Left hindlimb (tissue), 1 donor: ENCODE data around the gene ALPK3.

Source experiments
- DNase-seq: peaks from one replicate; pipeline ENCODE4 v3.0.0-alpha.2; 2018

Gene ALPK3

DNA sequence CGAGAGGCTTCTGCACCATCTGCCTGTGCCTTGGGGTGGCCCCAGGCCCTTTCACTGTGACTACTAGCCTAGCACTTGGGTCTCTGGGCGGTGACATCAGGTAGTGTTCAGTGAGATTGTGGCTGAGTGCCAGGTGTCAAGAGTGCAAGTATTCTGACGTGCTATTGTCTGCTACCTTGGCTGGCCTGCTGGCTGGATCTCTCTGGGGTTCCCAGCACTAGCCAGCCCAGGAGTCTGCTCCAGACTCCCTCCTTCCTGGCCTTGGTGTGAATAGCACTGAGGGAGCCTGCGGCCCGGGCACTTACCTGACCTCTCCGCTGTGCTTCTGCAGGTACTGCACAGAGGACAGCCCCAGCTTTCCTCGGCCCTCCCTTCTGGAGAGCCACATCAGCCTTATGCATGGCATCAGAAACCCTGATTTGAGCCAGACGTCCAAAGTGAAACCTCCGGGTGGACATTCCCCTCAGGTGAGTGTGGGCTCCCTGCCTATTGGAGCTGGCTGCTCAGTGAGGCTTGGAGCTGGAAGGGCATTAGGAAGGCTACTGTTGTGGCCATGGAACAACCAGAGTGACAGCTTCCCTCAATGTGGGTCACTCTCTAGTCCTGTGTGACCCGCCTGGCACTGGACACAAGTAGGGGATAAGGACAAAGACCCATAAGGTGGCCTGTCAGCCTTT is 17.5 kb upstream of the ALPK3 start:
- no peak for DNase-seq

DNA sequence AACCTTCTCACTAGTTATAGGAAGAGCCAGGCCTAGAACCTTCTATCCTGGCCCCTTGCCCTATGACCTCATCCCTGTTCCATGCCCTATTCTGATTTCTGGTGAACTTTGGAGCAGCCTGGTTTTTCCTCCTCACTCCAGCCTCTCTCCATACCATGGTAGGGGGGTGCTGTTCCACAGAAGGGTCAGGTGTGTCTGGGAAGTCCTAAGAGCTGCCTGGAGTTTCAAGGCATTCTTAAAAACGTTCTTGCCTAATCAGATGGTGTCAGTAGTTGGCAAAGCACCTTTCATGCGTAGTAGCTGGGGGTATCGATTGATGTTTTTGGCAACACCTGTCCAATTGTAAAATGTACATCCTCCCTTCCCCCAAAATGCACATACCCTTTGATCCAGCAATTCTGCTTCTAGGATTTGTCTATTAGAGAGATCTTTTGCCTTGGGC is 16.8 kb upstream of the ALPK3 start:
- no peak for DNase-seq

DNA sequence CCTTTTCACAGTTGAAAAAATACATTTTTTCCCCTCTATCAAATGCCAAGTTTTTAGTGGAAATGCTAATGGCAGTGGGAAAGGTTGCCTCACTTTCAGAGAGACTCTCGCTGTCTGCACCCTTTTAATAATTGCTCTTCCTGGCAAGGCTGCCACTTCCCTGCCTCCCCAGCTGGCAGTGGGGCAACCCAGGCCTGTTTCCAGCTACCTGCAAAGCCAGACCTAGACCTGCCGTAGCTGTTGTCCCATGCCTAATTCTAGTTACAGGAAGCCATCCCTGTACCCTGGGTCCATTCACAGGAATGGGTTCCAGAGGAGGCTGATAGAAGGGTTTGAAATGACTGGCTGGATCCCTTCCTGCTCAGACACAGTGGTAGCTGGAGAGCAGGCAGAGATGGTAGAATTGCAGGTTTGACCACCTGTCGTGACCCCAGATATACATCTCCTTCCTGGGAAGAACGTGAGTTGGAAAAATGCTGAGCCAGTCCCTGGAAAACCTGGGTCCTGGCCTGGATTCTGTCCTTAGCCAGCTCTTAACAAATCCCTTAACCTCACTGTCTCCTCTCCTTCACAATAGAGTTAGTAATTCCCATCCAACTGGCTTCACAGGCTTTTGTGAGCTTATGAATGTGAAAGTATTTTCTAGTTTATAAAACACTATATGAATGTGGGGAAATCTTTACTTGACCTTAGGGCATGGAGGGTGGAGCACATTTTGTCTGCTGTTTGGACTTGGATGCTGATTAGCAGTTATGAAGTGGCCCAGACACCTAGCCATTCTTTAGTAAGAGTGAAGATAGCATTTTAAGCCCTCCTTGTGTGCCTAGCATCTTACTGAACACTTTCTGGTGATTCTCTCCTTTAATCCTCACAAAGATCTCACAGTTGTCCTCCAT is 12.9 kb upstream of the ALPK3 start:
- no peak for DNase-seq

DNA sequence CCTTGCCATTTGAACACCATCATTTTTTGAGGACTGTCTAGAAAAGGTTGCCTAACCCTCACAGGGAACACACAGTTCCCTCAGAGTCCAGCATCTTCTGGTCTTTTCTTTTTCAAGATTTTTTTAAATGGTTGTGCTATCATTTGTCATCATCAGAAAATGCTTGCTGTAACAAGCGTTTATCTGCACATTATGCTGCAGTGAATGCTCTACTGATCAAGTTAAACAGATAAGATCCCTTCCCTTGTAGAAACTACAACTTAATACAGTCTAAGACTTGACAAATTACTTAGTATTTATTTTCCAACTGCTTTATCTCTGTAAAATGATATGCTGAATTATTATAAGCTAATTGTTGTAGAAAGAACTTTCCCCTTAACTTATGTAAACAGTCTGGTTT is 11.9 kb upstream of the ALPK3 start:
- no peak for DNase-seq

DNA sequence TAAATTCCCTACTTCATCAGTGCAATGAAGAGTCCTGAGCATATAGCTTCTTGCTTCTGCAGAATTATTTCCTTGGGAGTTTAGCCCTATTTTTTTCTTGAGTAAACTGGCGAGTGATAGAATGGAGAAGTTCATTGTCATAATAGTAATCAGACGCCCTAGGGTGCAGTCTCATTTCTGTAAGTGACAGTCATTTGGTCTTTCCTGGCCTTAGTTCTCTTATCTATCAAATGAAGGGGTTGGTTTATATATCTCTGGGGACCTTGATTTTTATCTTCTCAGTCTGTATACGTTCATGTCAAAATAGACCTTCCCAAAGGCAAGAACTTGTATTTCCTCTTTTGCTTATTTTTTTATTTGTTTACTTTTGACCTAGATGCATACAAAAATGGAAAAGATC is 9.9 kb upstream of the ALPK3 start:
- DNase-seq = no peak

DNA sequence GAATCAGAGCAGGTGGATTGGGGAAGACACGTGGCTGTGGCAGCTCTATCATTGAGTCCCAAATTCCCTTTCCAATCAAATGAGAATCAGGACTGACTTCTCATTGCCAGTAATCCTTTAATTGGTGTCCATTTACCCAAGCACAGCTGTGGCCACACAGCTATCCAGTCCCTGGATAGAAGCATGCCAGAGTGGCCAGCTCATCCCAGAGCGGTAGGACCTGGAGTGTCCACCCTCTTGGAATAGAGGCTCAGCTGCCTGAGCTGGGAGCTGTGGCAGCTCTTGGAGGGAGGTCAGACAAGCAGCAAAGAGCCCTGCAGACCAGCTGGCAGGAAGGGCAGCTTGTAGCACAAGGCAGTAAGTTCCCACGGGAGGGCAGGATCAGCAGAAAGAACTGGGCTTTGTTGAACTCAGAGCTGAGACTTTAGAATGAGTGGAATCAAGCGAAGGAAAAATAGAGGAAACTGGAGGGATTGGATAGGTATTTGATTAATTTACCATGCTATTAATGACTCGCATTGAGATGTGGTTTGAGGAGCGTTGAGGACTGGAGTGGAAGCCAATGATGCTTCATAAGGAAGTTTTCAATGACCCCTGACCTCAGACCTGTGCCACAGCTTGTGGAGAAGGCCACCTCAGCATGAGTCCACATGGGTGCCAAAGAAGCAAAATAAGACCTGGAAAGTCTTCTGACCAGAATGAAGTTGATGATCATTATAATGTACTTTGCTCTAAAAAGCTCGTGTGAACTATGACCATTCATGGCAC is 6.9 kb upstream of the ALPK3 start:
- DNase-seq = peak; percentile 40

DNA sequence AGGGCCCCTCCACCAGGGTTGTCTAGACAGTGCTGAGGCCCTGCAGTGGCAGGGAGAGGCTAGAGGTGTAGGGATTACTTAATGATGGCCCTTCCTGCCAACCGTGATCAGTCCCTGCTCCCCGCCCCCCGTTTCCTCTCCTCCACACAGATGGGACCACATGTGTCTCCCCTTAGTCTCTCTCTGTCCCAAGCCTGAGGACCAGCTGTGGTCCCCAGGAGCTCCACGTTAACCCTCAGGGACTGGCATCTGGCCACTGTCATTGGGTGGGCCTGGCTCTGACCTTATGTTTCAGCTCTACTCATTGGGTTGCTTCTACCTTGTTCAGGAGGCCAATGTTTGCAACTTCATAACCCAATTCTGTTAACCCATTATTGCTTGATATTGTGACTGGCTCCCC is 6.0 kb upstream of the ALPK3 start:
- no peak for DNase-seq

DNA sequence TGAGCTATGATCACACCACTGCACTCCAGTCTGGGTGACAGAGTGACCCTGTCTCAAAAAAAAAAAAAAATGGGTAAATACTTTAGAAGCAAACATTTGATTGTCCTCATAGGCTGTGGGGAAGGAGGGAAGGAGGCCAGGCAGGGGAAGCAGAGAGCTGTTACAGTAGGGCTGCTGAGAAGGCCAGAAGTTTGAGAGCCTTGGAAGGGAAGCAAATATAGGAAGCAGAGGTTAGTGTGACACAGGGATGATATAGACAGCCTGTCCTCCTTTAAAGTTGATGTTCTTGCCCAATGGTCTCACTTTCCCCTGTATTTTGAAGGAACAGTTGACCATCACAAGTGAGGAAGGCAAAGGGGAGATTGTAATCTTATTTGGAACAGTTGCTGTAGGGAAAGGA is 5.3 kb upstream of the ALPK3 start:
- DNase-seq = no peak

DNA sequence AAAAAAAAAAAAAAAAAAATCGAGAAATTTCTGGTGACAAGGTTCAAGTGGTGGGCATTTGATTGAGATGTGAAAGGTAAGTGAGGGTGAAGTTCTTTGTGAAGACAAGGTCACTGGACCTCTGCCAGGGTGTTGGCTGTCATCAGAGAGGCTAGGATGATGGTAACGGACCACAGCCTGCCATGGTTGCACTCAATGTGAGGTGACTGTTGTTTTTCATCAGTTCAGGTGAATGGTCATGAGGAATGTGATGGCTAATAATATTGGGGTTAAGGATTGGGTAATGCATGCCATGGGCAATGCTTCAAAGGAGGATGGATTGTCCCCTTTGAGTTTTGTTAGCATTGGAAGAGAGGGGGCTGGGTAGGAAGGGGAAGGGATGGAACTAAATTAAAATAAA is 4.3 kb upstream of the ALPK3 start:
- DNase-seq = no peak

DNA sequence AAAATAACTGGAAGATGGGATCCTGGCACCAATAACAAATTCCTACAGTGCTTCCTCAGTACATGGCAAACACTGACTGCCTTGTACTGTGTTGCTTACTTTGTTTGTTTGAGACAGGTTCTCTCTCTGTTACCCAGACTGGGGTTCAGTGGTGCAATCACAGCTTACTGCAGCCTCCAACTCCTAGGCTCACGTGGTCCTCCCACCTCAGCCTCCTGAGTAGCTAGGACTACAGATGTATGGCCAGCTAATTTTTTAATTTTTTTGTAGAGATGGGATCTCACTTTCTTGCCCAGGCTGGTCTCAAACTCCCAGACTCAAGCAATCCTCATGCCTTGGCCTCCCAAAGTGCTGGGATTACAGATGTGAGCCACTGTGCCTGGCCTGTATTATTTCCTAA is 3.7 kb upstream of the ALPK3 start:
- DNase-seq = no peak

DNA sequence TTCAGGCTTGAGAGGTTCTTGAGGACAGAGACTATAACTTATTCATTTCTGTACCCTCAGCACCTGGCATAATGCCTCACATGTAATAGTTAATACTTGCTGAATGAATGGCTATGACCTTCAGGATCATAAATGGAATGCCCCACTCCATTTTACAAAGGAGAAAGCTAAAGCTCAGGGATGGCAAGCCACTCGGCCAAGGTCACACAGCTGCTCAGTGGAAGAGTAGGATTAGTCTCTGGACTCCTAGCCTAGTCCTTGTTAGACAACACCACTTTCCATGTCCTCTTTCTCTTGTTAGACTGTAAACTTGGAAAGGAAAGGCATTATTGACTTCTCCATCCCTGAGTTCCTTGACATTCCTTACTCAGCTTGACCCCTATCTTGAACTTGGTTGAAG is 3.2 kb upstream of the ALPK3 start:
- DNase-seq = no peak

DNA sequence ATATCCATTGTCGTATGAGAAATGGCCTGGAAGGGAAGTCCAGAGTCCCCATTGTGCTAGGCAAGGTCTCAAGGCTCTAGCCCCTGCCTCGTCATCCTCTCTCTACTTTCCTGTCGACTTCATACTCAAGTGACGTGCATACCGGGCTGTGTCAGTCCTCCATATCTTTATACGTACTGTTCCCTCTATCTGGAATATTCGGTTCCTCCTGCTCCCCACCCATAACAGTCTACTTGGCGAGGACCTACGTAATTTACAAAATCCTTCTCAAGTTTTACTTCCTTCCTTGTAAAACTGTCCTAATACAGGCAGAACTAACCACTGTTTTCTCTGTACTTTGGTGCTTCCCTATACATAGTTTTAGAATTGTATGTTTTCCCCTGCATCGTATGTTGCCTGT is 2.2 kb upstream of the ALPK3 start:
- no peak for DNase-seq

DNA sequence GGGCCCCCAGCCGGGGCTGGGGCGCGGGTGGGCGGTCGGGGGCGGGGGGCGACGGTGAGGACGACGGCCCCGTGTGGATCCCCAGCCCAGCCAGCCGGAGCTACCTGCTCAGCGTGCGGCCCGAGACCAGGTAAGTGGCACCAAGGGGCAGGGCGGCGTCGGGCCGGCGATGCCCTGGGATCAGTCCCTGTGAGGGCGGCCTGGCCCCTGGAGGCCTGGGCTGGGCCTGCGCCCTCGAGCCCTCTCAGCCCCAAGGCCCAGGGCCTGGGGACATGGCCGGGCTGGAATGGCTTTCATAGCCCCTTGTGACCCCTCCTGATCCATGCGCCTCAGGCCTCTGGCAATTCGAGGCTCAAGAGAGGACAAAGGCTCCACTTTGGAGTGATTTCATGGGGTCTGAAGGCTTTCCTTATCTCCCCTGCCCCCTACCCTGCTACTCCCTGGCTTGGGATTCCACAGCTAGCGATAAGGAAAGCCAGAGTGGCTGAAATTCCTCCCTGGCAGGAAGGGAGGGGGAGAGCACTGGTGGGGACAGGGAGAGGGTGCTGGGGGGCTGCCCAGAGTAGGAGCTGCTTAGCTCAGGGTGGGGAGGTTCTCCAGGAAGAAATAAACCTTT is 418 bp downstream of the ALPK3 start:
- no peak for DNase-seq

DNA sequence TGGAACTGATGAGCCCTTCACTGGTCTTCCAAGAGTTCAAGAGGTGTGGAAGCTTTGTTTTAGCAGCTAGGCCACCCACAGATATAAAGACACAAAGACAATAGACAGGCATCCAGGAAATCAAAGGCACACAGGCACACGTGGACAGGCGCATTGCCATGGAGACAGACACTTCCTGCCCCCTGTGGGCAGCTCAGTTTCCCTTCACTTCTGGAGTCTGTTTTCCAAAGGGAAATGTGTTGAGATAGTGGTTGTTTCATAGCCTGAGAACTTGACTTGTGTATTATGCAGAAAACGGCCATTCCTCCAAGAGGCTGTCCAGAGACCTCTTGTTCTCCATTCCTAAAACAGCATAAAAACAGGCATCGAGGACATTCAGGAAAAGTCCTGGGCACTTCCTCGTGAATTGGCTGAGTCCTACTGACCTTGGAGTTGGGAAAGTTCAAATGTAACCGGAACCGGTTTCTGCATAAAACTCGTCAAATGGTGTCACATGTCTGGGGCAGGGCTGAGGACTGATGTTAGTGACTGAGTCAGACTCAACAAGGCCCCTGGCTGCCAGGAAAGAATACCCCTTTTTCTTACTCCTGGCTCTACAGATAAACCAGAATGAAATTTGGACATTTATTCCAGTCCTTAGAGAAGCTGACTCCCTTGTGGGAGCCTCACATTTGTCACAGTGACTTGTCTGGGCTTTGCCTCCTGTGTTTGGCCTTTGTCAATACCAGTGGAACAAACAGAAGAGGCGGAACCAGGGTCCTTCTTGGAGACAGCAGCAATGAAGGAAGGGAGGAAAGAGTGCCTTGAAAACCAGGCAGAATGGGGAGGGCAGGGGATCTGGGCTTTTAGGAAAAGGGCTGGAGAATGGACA is 1.3 kb downstream of the ALPK3 start:
- no peak for DNase-seq

DNA sequence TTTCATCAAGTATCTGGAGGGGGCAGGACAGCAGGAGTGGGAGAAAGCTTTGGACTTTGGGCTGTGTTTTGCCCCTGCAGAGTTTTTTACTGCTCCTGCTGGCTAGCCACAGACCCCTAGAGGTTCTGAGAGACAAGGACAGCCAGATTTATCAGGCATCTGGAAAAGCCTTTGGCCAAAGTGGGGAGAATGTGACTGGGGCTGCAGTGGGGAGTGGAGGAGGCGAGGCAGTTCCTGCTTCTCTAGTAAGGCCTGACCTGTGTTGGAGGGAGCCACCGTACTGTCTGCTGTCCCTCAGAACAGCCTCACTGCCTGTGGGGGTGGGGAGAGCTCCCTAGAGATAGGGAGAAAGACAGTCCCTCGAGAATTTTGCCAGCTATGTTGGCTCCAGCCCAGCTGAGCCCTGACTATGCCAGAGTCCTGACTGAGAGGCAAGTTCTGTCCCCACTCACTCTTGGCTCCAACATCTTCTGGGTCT is 2.2 kb downstream of the ALPK3 start:
- no peak for DNase-seq

DNA sequence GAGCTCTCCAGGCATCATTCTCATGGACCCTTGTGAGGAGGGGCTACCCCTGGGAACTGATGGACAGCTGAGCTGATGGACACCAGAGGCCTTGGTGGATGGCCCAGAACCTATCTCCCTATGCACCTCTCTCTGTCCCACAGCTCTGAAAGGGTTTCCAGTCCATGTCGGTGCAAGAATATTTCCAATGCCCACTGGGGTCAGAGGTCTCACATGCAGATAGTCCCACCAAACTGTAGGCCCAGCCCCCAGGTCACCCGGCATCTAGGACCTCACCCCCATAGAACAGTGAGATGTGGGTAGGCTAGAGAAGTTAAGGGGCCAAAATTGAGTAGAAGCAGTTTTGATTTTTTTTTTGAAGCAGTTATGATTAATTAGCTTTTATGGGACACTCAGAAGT is 2.6 kb downstream of the ALPK3 start:
- no peak for DNase-seq

DNA sequence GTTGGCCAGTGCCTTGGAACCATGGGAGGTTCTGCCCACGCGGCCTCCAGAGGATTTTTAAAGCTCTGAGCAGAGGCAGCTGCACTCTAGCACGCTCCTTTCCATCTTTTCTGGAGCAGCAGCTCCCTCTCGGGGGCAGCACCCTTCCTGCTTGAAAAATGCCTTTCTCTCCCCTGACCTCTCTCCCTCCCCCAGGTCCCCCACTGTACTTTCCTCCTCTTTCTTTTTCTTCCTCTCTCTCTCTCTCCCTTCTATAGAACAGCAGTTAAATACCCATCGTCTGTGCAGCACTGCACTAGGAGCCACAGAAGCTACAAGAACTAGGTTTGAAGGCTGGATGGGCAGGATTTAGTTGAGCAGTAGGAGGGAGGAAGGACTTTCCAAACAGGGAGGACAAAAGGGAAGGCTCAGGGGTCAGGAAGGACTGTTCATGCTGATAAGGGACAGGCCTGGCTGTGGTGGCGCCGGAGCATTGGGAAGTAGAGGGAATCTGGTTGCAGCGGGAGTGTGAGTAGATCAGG is 4.4 kb downstream of the ALPK3 start:
- DNase-seq = no peak

DNA sequence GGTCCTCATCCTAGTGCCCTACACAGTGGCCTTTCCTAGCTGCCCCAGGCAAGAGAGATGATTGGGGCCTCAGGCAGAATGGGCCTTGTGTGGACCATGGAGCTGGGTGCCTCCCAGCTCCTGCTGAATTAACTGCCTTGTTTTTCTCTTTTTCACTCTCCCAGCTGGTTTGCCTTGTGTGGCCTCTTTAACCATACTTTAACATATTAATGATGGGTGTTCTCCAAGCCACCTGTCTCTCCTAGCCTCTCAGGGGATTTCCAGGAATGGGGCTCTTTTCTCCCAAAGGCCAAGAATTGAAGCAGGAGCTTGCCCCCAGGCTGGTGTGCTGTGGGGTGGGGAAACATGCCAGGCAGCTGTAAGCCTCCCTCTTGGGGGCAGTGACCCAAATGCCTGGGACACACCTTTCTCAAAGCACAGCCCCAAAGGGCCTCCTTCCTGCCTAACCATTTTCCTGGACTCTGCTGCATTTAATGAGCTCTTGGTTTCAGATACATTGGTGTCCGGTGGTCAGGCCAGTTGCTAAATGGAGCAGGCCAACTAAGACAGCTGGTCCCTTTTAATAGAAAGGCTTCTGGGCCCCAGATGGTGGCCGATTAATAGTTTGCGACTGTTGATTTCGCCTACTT is 5.6 kb downstream of the ALPK3 start:
- no peak for DNase-seq

DNA sequence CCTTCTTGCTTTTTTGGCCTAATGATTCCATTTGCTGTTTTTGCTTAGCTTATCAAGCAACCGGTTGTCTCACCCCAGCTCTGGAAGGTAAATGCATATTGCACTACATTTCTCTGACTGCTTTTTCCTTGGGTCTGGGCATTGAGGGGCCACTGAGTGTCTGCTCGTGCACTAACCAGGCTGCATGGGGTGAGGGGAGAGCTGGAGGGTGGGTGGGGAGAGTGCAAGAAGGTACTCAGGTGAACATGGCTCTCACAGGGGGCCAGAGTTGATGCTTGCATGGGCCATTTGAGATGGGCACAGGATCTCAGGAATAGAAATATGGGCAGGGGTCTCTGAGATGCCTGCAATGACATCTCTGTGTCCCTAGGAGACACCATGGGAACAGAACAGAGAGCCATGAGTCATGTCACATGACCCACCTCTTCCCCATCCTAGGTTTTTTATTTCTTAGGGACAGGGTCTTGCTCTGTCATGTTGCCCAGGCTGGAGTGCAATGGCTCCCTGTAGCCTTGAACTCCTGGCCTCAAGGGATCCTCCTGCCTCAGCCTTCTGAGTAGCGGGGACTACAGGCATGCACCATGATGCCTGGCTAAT is 6.2 kb downstream of the ALPK3 start:
- DNase-seq = no peak

DNA sequence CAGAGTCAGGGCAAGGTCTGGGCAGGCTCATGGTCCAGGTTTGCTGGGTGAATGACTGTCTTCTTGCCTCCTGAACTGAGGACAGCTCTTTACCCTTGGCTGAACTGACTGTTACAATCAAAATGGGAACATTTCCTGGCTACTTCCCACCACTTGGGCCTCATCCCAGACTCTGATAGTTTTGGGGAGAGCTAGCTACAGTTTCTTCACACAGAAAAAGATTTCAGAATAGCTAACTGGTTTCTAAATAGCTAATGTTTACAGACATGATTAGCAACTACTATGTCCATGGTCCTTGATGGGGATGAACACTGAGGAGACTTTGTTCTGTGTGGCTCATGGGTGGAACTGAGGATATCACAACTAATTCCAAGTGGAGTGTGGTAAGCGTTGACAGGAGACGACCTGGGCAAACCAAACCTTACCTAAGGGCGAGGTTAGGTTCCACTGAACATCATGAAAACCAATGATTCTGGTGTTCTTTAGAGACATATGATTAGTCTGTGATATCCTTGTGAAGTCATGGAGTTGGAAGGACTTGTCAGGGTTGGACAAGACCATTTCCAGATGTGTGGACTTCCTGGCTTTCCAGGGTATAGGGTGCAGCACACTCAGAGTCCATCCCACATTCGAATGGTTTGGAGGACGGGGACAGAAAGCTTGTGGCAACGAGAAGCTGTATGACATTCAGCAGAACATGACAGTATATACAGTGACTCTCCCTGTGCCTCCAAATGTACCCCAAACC is 7.3 kb downstream of the ALPK3 start:
- DNase-seq = peak; percentile 85
